Measurements from ENCODE around the gene CYTH2.

DNA sequence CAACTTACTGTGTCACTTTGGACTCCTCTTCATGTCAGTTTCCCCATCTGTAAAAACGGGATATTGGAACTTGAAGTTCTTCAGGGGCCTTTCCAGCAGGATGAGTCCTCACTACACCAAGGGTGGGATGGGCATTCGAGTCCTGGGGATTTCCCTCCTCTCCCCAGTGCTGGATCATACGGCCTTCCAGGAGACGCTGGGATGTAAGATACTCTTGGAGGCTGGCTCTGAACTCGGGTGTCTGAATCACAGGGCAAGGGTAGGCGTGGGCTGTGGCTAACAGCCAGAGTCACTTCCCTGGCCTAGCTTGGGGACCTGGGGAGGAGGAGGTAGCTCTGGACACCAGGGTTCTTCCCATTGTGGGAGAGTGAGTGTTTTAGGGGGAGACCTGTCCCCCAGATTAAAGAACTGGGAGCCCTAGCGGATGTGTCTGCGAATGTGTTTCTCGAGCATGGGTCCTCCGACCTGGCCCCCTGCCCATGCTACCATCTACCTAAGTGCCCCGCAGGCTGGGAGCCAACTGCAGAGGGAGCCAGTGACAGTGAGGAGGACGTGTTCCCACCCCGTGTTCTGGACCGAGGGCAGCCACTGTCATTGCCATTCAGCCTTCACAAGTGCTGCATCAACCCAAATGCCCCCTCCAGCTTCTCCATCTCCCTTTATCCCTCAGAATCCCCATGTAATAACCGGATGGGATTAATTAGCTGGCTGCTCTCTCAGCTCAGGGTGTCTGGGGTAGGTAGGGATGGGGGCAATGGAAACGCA lies 2.4 kb upstream of the CYTH2 start:
- TF ChIP-seq, protein P1, sequence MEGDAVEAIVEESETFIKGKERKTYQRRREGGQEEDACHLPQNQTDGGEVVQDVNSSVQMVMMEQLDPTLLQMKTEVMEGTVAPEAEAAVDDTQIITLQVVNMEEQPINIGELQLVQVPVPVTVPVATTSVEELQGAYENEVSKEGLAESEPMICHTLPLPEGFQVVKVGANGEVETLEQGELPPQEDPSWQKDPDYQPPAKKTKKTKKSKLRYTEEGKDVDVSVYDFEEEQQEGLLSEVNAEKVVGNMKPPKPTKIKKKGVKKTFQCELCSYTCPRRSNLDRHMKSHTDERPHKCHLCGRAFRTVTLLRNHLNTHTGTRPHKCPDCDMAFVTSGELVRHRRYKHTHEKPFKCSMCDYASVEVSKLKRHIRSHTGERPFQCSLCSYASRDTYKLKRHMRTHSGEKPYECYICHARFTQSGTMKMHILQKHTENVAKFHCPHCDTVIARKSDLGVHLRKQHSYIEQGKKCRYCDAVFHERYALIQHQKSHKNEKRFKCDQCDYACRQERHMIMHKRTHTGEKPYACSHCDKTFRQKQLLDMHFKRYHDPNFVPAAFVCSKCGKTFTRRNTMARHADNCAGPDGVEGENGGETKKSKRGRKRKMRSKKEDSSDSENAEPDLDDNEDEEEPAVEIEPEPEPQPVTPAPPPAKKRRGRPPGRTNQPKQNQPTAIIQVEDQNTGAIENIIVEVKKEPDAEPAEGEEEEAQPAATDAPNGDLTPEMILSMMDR (IDR thresholded peaks at IDR 0.05), result no peak
- TF ChIP-seq POLR2A (IDR thresholded peaks at IDR 0.05), result no peak
